ENCODE data around the gene HINT2. TPM values are rescaled to one million over a fixed set of nuclear protein-coding genes. Genes with fewer than 3 reads are reported as not detected.

Gene HINT2
- total and polyA plus RNA-seq, 11 donors, result 48.7 to 139 (median 57.4) TPM

DNA sequence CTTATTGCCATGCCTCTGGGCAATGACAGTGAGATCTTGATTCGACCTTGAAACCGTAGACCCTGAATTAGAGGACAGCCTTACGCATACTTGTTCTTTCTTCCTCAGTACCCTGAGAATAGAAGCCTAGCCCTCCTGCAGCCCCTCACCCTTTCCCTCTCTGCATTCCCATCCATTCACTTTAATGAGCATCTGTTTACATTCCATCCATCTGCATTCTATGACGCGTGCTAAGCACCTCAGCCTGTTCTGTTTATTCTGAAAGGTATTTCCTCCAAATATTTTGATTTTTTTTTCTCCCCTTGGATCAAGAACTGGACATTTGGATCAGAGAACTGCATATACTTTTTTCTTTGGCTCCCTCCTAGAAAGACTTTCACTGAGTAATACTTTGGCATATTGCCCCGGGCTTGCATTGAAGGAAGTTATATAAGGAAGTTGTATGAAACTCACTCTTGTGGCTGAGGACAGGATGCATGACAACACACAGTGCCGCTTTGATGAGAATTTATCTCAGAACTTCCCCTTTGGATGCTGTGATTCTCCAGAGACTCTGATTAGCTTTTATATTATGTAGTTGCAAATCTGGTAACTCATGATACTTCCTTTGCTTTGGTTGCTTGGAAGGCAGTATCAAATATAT, 29.9 kb upstream of the HINT2 start:
- Histone ChIP-seq H3K4me1 (peaks cover 0 to 68% (median 26%) of the 10 kb centered on the region in 12 donors), H3K4me3 (no peak overlapping the region), H3K36me3 (peaks cover 0 to 22% (median 11%) of the 10 kb centered on the region in 9 donors), H3K27ac (peak overlapping the region in 10 of 12 donors; percentile 33 to 68 (median 38)), H3K27me3 (peaks cover 0 to 27% (median 0%) of the 10 kb centered on the region in 9 donors), H3K9me3 (no peaks in the 10 kb centered on the region)
- 40 to 48% (median 43%) methylated on average over 7 of the region's 7 CpGs for WGBS, 4 donors
- intact Hi-C loops (cut with DNase I), result loop anchor here in 1 of 10 donors (5.0 kb wide), 1 partner anchor 42 kb away; no protein-coding TSS in a partner anchor
- ATAC-seq (peak in 3 of 4 donors; percentile 56 to 88 (median 58)), DNase-seq (peak in 3 of 5 donors; percentile 59 to 73 (median 70))
- TF ChIP-seq, protein P1, sequence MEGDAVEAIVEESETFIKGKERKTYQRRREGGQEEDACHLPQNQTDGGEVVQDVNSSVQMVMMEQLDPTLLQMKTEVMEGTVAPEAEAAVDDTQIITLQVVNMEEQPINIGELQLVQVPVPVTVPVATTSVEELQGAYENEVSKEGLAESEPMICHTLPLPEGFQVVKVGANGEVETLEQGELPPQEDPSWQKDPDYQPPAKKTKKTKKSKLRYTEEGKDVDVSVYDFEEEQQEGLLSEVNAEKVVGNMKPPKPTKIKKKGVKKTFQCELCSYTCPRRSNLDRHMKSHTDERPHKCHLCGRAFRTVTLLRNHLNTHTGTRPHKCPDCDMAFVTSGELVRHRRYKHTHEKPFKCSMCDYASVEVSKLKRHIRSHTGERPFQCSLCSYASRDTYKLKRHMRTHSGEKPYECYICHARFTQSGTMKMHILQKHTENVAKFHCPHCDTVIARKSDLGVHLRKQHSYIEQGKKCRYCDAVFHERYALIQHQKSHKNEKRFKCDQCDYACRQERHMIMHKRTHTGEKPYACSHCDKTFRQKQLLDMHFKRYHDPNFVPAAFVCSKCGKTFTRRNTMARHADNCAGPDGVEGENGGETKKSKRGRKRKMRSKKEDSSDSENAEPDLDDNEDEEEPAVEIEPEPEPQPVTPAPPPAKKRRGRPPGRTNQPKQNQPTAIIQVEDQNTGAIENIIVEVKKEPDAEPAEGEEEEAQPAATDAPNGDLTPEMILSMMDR (IDR thresholded peaks at IDR 0.05), result no peak
- TF ChIP-seq POLR2A (IDR thresholded peaks at IDR 0.05), result no peak

DNA sequence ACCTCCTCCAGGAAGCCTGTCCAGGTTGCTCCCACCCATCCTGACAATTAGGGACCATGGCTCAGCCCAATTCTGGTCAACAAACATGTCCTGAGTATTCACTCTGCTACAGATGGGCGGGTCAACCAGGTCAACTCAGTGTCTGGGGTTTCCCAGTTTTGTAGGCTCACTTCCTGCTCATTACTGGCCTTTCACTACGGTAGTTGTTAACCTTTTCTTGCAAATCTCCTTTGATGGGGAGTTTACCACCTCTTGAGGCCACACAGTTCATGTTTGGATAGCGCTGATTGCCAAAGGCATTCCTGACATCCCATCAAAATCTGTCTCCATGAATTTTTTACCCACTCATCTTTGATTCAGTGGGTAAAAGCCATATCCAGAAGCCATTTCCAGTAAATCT, 28.0 kb upstream of the HINT2 start:
- Histone ChIP-seq H3K36me3 (peaks cover 0 to 18% (median 11%) of the 10 kb centered on the region in 9 donors), H3K4me3 (no peak overlapping the region), H3K27me3 (peaks cover 0 to 42% (median 0%) of the 10 kb centered on the region in 9 donors), H3K9me3 (no peaks in the 10 kb centered on the region), H3K4me1 (peaks cover 0 to 59% (median 21%) of the 10 kb centered on the region in 12 donors), H3K27ac (no peak overlapping the region)
- DNase-seq, result no peak
- WGBS, 4 donors, result 87 to 95% (median 89%) methylated on average over 3 of the region's 3 CpGs
- intact Hi-C loops (cut with DNase I), result loop anchor here in 1 of 10 donors (5.0 kb wide), 1 partner anchor 40 kb away; no protein-coding TSS in a partner anchor
- TF ChIP-seq POLR2A (IDR thresholded peaks at IDR 0.05), result no peak
- TF ChIP-seq, protein P1 (IDR thresholded peaks at IDR 0.05), result no peak
- no peak for ATAC-seq

DNA sequence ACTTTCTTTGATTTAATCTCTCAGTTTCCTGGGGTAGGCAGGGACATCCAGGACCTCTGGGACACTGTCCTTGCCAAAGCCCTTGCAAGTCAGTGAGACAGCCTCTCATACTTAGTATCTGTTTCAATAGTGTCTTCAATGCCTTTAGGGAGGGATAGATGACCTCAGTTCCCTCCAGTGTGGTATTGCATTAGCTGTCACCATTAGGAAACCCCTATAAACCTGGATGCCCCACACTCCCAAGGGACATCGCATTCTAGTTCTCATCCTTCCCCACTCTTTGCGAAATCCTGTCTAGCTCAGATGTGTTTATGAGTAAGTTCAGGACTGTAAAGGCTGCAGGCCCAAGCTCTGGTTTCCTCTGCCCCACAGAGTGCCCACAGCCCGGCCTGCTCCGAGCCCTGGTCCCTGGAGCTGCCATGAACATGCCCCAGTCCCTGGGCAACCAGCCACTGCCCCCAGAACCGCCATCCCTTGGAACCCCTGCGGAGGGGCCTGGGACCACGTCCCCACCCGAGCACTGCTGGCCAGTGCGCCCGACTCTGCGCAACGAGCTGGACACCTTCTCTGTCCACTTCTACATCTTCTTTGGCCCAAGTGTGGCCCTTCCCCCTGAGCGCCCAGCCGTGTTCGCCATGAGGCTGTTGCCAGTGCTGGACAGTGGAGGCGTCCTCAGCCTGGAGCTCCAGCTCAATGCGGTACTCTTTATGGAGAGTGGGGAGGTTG, 27.3 kb upstream of the HINT2 start:
- Histone ChIP-seq H3K36me3 (peaks cover 0 to 13% (median 8%) of the 10 kb centered on the region in 9 donors), H3K27me3 (peaks cover 0 to 41% (median 0%) of the 10 kb centered on the region in 9 donors), H3K4me3 (no peak overlapping the region), H3K4me1 (peaks cover 0 to 54% (median 17%) of the 10 kb centered on the region in 12 donors), H3K9me3 (no peaks in the 10 kb centered on the region), H3K27ac (no peak overlapping the region)
- 92 to 97% (median 94%) methylated on average over 16 to 17 of the region's 17 CpGs for whole genome bisulfite sequencing, 4 donors
- TF ChIP-seq, protein P1 (IDR thresholded peaks at IDR 0.05), result no peak
- no peak for TF ChIP-seq POLR2A (IDR thresholded peaks at IDR 0.05)
- no peak for DNase-seq
- intact Hi-C loops (cut with DNase I), result loop anchor here in 1 of 10 donors (5.0 kb wide), 1 partner anchor 40 kb away; no protein-coding TSS in a partner anchor
- ATAC-seq, result no peak

DNA sequence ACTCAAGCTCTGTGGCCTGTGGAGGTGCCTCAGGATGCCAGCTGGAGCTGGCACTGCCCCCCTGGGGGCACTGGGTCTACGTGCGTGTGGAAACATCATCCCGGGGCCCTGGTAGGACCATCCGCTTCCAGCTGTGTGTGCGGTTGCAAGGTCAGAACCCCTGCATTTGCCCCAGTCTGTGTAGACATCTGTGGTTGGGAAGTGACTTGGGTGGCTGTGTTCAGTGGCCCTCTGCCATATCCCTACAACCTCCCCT, 26.7 kb upstream of the HINT2 start:
- TF ChIP-seq, protein P1 (IDR thresholded peaks at IDR 0.05), result no peak
- no peak for TF ChIP-seq POLR2A (IDR thresholded peaks at IDR 0.05)
- no peaks in the 10 kb centered on the region for H3K9me3 ChIP-seq
- no peak overlapping the region for H3K27ac ChIP-seq
- no peak overlapping the region for H3K4me3 ChIP-seq
- DNase-seq (no peak), ATAC-seq (no peak)
- H3K36me3 ChIP-seq, result peaks cover 0 to 7% (median 2%) of the 10 kb centered on the region in 9 donors
- intact Hi-C loops (cut with DNase I), result loop anchor here in 1 of 10 donors (5.0 kb wide), 1 partner anchor 39 kb away; no protein-coding TSS in a partner anchor
- WGBS, 4 donors, result 80 to 90% (median 86%) methylated on average over 1 to 5 of the region's 5 CpGs
- H3K4me1 ChIP-seq, result peaks cover 0 to 48% (median 17%) of the 10 kb centered on the region in 12 donors
- peaks cover 0 to 39% (median 0%) of the 10 kb centered on the region in 9 donors for H3K27me3 ChIP-seq

All from heart left ventricle (tissue), 16 donors.